Activated CD4-positive, CD25-positive, alpha-beta regulatory T cell treated with anti-CD3 and anti-CD28 coated beads, Interleukin-2, amount 50 U/mL, for 16 hours (primary cell): ENCODE measurements around the gene TERT.
A peak's percentile ranks its signal among the peaks of the same experiment; 100 is the strongest.
"Not testable (repeated sequence)": the region's sequence is repeated elsewhere in the genome, so short reads cannot be mapped to it uniquely, and the experiment has no call there.

ENCODE experiments used
- DNase-seq: peaks from one replicate; pipeline ENCODE4 v3.0.0-alpha.2; 2020; ENCODE audit warnings: low read depth, low spot score

Gene TERT

GRCh38 chr5:1294835-1295649 is at the start of gene TERT:
TSS of gene TERT (minus strand) at chr5:1295068. CDS start at chr5:1294989, 79 bp downstream.
- peak; percentile 46 for DNase-seq

GRCh38 chr5:1343931-1344901 is 49.3 kb upstream of the TERT start:
- DNase-seq, result no peak

- DNase-seq, result no peak
Measured at GRCh38 chr5:1343315-1343751, 48.5 kb upstream of the TERT start.

GRCh38 chr5:1342711-1343110 is 47.8 kb upstream of the TERT start:
- DNase-seq, result not testable (repeated sequence)

- no peak for DNase-seq
Measured at GRCh38 chr5:1342268-1342667, 47.4 kb upstream of the TERT start.

- no peak for DNase-seq
Measured at GRCh38 chr5:1341863-1342262, 47.0 kb upstream of the TERT start.

GRCh38 chr5:1339818-1340210 is 44.9 kb upstream of the TERT start:
- not testable (repeated sequence) for DNase-seq

- not testable (repeated sequence) for DNase-seq
Measured at GRCh38 chr5:1339139-1339817, 44.4 kb upstream of the TERT start.

- no peak for DNase-seq
Measured at GRCh38 chr5:1338506-1339070, 43.7 kb upstream of the TERT start.

GRCh38 chr5:1338196-1338490 is 43.3 kb upstream of the TERT start:
- no peak for DNase-seq

- DNase-seq, result no peak
Measured at GRCh38 chr5:1337489-1338195, 42.8 kb upstream of the TERT start.

GRCh38 chr5:1336749-1337488 is 42.1 kb upstream of the TERT start:
- DNase-seq, result no peak

- DNase-seq, result no peak
Measured at GRCh38 chr5:1336106-1336561, 41.3 kb upstream of the TERT start.

- no peak for DNase-seq
Measured at GRCh38 chr5:1335540-1336095, 40.8 kb upstream of the TERT start.

- no peak for DNase-seq
Measured at GRCh38 chr5:1334831-1335539, 40.1 kb upstream of the TERT start.

- DNase-seq, result no peak
Measured at GRCh38 chr5:1333986-1334385, 39.1 kb upstream of the TERT start.

GRCh38 chr5:1333286-1333685 is 38.4 kb upstream of the TERT start:
- DNase-seq, result not testable (repeated sequence)

- DNase-seq, result no peak
Measured at GRCh38 chr5:1332461-1333001, 37.7 kb upstream of the TERT start.

GRCh38 chr5:1331861-1332405 is 37.1 kb upstream of the TERT start:
- no peak for DNase-seq
